MM.1S (cell line): Measurements from ENCODE around the gene PARK7.

Experiments used
- DNase-seq: peaks from one replicate; pipeline ENCODE4 v3.0.0-alpha.2; 2015
- H2AFZ ChIP-seq: fragments of 300-600 bp; sonication (generic); 2 replicates; pipeline ENCODE4 v1.6.0; 2016; ENCODE audit warnings: antibody characterized with exemption, low read length
- H3F3A ChIP-seq: fragments of 300-600 bp; sonication (generic); 2 replicates; pipeline ENCODE4 v1.6.1; 2016; ENCODE audit warnings: mild to moderate bottlenecking, antibody characterized with exemption, low read length, moderate library complexity, mixed read lengths; ENCODE audit not compliant: insufficient read depth
- H3K27ac ChIP-seq: fragments of 300-600 bp; sonication (generic); 2 replicates; pipeline ENCODE4 v1.5.1; 2016; ENCODE audit warnings: mild to moderate bottlenecking, low read length
- H3K27me3 ChIP-seq: fragments of 300-600 bp; sonication (generic); replicated peaks from 2 replicates; pipeline ENCODE4 v1.6.0; 2016; ENCODE audit warnings: low read length; ENCODE audit not compliant: insufficient read depth
- H3K36me3 ChIP-seq: fragments of 300-600 bp; sonication (generic); replicated peaks from 2 replicates; pipeline ENCODE4 v1.6.1; 2016; ENCODE audit warnings: mild to moderate bottlenecking, low read length, mixed read lengths; ENCODE audit not compliant: insufficient read depth
- H3K4me1 ChIP-seq: fragments of 300-600 bp; sonication (generic); 2 replicates; pipeline ENCODE4 v1.6.1; 2016; ENCODE audit warnings: low read length, mixed read lengths
- H3K4me2 ChIP-seq: fragments of 300-600 bp; sonication (generic); 2 replicates; pipeline ENCODE4 v1.6.0; 2016; ENCODE audit warnings: low read depth, low read length
- H3K4me3 ChIP-seq: fragments of 300-600 bp; sonication (generic); 2 replicates; pipeline ENCODE4 v1.5.1; 2016; ENCODE audit warnings: low read length, mixed read lengths
- H3K79me2 ChIP-seq: fragments of 300-600 bp; sonication (generic); 2 replicates; pipeline ENCODE4 v1.6.1; 2016; ENCODE audit warnings: mixed run types, low read length, mixed read lengths
- H3K9ac ChIP-seq: fragments of 300-600 bp; sonication (generic); 2 replicates; pipeline ENCODE4 v1.6.1; 2016; ENCODE audit warnings: low read length, mixed read lengths
- H3K9me2 ChIP-seq: fragments of 300-600 bp; sonication (generic); replicated peaks from 2 replicates; pipeline ENCODE4 v1.6.1; 2016; ENCODE audit warnings: mild to moderate bottlenecking, low read length, mixed read lengths; ENCODE audit not compliant: insufficient read depth
- H3K9me3 ChIP-seq: fragments of 300-600 bp; sonication (generic); replicated peaks from 2 replicates; pipeline ENCODE4 v1.6.1; 2016; ENCODE audit warnings: mild to moderate bottlenecking, low read length, mixed read lengths; ENCODE audit not compliant: insufficient read depth
- H4K20me1 ChIP-seq: fragments of 300-600 bp; sonication (generic); 2 replicates; pipeline ENCODE4 v1.6.1; 2016; ENCODE audit warnings: mild to moderate bottlenecking, low read length, moderate library complexity, mixed read lengths; ENCODE audit not compliant: insufficient read depth
- EZH2 ChIP-seq: fragments of 300-600 bp; sonication (generic); optimal IDR thresholded peaks from 2 replicates; pipeline ENCODE3; 2017; ENCODE audit warnings: low read depth, mild to moderate bottlenecking, antibody characterized with exemption, low read length, mixed read lengths
- EZH2phosphoT487 ChIP-seq: fragments of 300-600 bp; sonication (generic); IDR thresholded peaks from 2 replicates; pipeline ENCODE4 v1.6.1; 2018; ENCODE audit warnings: antibody characterized with exemption, low read length
- TF ChIP-seq, protein P1 (sequence below): fragments of 300-600 bp; sonication (generic); IDR thresholded peaks from 2 replicates; pipeline ENCODE4 v1.5.1; 2016; ENCODE audit warnings: antibody characterized with exemption, low read length, mixed read lengths

PARK7 gene

DNA sequence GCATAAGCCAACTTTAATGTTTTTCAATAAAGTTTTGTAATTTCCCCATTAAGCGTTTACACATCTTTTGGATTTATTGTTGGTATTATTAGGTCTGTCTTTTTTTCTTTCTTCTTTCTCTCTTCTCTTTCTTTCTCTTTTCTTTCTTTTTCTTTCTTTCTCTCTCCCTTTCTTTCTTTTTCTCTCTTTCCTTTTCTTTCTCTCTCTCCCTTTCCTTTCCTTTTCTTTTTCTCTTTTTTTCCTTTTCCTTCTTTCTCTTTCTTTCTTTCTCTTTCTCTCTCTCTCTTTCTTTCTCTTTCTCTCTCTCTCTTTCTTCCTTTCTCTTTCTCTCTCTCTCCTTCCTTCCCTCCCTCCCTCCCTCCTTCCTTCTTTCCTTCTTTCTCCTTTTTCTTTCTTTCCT is 33.3 kb downstream of the PARK7 start:
- TF ChIP-seq, protein P1, sequence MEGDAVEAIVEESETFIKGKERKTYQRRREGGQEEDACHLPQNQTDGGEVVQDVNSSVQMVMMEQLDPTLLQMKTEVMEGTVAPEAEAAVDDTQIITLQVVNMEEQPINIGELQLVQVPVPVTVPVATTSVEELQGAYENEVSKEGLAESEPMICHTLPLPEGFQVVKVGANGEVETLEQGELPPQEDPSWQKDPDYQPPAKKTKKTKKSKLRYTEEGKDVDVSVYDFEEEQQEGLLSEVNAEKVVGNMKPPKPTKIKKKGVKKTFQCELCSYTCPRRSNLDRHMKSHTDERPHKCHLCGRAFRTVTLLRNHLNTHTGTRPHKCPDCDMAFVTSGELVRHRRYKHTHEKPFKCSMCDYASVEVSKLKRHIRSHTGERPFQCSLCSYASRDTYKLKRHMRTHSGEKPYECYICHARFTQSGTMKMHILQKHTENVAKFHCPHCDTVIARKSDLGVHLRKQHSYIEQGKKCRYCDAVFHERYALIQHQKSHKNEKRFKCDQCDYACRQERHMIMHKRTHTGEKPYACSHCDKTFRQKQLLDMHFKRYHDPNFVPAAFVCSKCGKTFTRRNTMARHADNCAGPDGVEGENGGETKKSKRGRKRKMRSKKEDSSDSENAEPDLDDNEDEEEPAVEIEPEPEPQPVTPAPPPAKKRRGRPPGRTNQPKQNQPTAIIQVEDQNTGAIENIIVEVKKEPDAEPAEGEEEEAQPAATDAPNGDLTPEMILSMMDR: no peak
- no peaks in the 10 kb centered on the region for H3K79me2 ChIP-seq
- no peak overlapping the region for H3K9ac ChIP-seq
- no peak overlapping the region for H3K27ac ChIP-seq
- H3K4me3 ChIP-seq: no peak overlapping the region
- H3K9me2 ChIP-seq: no peaks in the 10 kb centered on the region
- peak overlapping the region; percentile 51 for H3K4me2 ChIP-seq
- no peaks in the 10 kb centered on the region for H3K9me3 ChIP-seq
- no peaks in the 10 kb centered on the region for H3K27me3 ChIP-seq
- H3K4me1 ChIP-seq: peaks cover 7% of the 10 kb centered on the region
- no peaks in the 10 kb centered on the region for H3K36me3 ChIP-seq
- no peak for DNase-seq
- no peak overlapping the region for H2AFZ ChIP-seq
- no peaks in the 10 kb centered on the region for H4K20me1 ChIP-seq
- H3F3A ChIP-seq: peaks cover 8% of the 10 kb centered on the region; the same call in 1 of the 2 replicates

DNA sequence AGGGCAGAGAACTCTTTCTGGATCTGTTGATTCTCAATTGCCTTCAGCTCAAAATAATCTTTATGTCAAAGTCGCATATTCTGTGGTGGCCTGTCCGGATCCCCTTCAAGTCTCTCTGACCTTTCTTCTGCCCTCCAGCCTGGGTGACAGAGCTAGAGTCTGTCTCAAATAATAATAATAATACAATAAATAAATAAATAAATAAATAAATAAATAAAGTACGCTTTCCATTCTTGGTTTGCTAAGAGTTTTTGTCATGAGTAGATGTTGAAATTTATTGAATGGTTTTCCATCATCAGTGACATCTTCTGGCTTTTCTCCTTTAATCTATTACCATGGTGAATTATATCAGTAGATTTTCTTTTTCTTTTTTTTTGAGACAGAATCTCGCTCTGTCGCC is 33.9 kb downstream of the PARK7 start:
- Histone ChIP-seq H3F3A (peaks cover 8% of the 10 kb centered on the region; the same call in 1 of the 2 replicates), H3K4me3 (no peak overlapping the region), H3K27ac (no peak overlapping the region), H3K4me1 (peaks cover 7% of the 10 kb centered on the region), H3K9me2 (no peaks in the 10 kb centered on the region), H3K9me3 (no peaks in the 10 kb centered on the region), H2AFZ (no peak overlapping the region), H3K79me2 (no peaks in the 10 kb centered on the region), H3K36me3 (no peaks in the 10 kb centered on the region), H3K4me2 (no peak overlapping the region), H4K20me1 (no peaks in the 10 kb centered on the region), H3K9ac (no peak overlapping the region), H3K27me3 (no peaks in the 10 kb centered on the region)
- TF ChIP-seq EZH2phosphoT487 (no peak), EZH2 (no peak)
- TF ChIP-seq, protein P1: no peak
- DNase-seq: no peak

DNA sequence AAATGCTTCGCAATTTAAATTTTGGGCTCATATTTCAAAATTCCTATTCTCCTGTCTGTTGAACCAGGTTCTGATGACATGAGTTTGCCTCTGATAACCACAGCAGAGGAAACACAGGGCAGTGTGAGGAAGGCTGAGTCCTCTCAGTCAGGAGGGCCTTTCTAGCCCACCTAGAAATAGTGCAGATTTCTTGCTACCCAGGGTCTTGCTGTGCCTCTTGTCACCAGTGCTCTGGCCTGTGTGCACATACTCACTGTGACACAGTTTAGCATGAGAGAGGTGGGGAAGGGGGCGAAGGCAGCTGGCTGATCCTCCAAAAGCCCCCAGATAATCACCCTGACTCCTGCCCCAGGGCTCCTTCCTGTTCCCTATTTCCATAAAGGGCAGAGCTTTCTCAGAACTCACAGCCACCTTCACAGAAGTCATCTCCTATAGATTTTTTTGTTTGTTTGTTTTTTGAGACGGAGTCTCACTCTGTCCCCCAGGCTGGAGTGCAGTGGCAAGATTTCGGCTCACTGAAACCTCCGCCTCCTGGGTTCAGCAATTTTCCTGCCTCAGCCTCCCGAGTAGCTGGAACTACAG is 40.9 kb downstream of the PARK7 start:
- no peaks in the 10 kb centered on the region for H3K27me3 ChIP-seq

More for the DNA sequence above, 40.9 kb downstream of the PARK7 start:
- TF ChIP-seq EZH2: no peak
- TF ChIP-seq, protein P1: no peak
- TF ChIP-seq EZH2phosphoT487: no peak
- no peaks in the 10 kb centered on the region for H3K79me2 ChIP-seq
- H3K9me2 ChIP-seq: no peaks in the 10 kb centered on the region
- H3K4me1 ChIP-seq: no peaks in the 10 kb centered on the region
- DNase-seq: no peak
- no peaks in the 10 kb centered on the region for H3K9me3 ChIP-seq
- no peaks in the 10 kb centered on the region for H4K20me1 ChIP-seq
- no peak overlapping the region for H3K9ac ChIP-seq
- H3K4me2 ChIP-seq: no peak overlapping the region
- H3K27ac ChIP-seq: no peak overlapping the region
- H2AFZ ChIP-seq: no peak overlapping the region
- no peak overlapping the region for H3K4me3 ChIP-seq
- no peaks in the 10 kb centered on the region for H3F3A ChIP-seq
- no peaks in the 10 kb centered on the region for H3K36me3 ChIP-seq
